Stimulated activated CD4-positive, alpha-beta T cell treated with anti-CD3 and anti-CD28 coated beads, Interleukin-1b, Interleukin-23, amount 100 ng/mL, for 1 hour (primary cell): ENCODE measurements around the gene ANKK1.

Experiments used
- DNase-seq, 2 donors: peaks; one replicate each; pipeline ENCODE4 v3.0.0-alpha.2; 2020; ENCODE audit warnings: low read depth in 2 of 2

ANKK1 gene

GRCh38 chr11:113408887-113409286, 21.3 kb downstream of the ANKK1 start:
- DNase-seq: no peak

GRCh38 chr11:113409526-113409925, 21.9 kb downstream of the ANKK1 start:
- no peak for DNase-seq

- no peak for DNase-seq
Measured at GRCh38 chr11:113410414-113411135, 23.0 kb downstream of the ANKK1 start.

- no peak for DNase-seq
Measured at GRCh38 chr11:113411536-113411935, 24.0 kb downstream of the ANKK1 start.

- DNase-seq: no peak
Measured at GRCh38 chr11:113412675-113413074, 25.1 kb downstream of the ANKK1 start.

- no peak for DNase-seq
Measured at GRCh38 chr11:113415343-113415742, 27.8 kb downstream of the ANKK1 start.

- no peak for DNase-seq
Measured at GRCh38 chr11:113417428-113417827, 29.8 kb downstream of the ANKK1 start.

GRCh38 chr11:113419454-113420003, 31.9 kb downstream of the ANKK1 start:
- DNase-seq: no peak

- DNase-seq: no peak
Measured at GRCh38 chr11:113420808-113421207, 33.2 kb downstream of the ANKK1 start.

- no peak for DNase-seq
Measured at GRCh38 chr11:113426686-113427085, 39.1 kb downstream of the ANKK1 start.

GRCh38 chr11:113431746-113432145, 44.2 kb downstream of the ANKK1 start:
- DNase-seq: no peak

- DNase-seq: no peak
Measured at GRCh38 chr11:113435190-113435968, 47.8 kb downstream of the ANKK1 start.

- DNase-seq: no peak
Measured at GRCh38 chr11:113436672-113437252, 49.2 kb downstream of the ANKK1 start.

GRCh38 chr11:113440816-113441215, 53.2 kb downstream of the ANKK1 start:
- no peak for DNase-seq

GRCh38 chr11:113444502-113445123, 57.0 kb downstream of the ANKK1 start:
- no peak for DNase-seq

GRCh38 chr11:113446112-113446511, 58.5 kb downstream of the ANKK1 start:
- DNase-seq: no peak

GRCh38 chr11:113446938-113447337, 59.4 kb downstream of the ANKK1 start:
- DNase-seq: no peak

- no peak for DNase-seq
Measured at GRCh38 chr11:113447621-113448315, 60.2 kb downstream of the ANKK1 start.

GRCh38 chr11:113448316-113448677, 60.7 kb downstream of the ANKK1 start:
- DNase-seq: no peak

GRCh38 chr11:113449743-113450142, 62.2 kb downstream of the ANKK1 start:
- DNase-seq: no peak
